ENCODE data around the gene HLA-A.
"Not testable (repeated sequence)": the region's sequence is repeated elsewhere in the genome, so short reads cannot be mapped to it uniquely, and the experiment has no call there.

- TF ChIP-seq CTCF, POLR2A (IDR thresholded peaks at IDR 0.05): not testable (repeated sequence)
These were observed 37.7 kb downstream of the HLA-A start for GRCh38 chr6:29980013-29980412.
